OCI-LY1 (cell line): ENCODE results near the gene SLC5A3.

Source experiments
- EZH2 ChIP-seq: fragments of 200-600 bp; sonication (generic), shearing (Covaris generic); IDR thresholded peaks from 2 replicates; pipeline ENCODE4 v1.8.0; 2017; ENCODE audit warnings: borderline replicate concordance, mixed run types, mild to moderate bottlenecking, antibody characterized with exemption, low read length, moderate library complexity, mixed read lengths
- TF ChIP-seq, protein P1 (sequence below): fragments of 200-600 bp; sonication (generic), shearing (Covaris generic); IDR thresholded peaks from 2 replicates; pipeline ENCODE4 v1.5.1; 2017; ENCODE audit warnings: mild to moderate bottlenecking, antibody characterized with exemption, low read length, moderate library complexity, mixed read lengths

DNA sequence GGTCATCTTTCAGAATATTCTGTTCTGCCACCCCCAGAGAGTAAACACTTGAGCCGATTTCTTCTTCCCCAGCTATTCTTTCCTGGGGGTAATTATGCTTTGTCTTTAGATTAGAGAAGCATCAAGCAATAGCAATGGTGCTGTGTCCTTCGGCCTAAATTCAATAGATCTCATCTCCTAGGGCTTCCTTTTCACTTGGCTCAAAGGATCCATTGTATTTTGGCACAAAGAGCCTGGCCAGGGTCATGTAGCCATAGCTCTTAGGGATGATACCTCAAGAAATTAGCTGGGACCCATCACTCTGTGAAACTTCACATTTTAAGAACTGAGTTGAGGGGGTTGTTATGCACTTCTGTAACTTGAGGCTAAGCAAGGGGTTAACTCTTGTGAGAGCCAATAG, 27.0 kb downstream of the SLC5A3 start:
- TF ChIP-seq, protein P1, sequence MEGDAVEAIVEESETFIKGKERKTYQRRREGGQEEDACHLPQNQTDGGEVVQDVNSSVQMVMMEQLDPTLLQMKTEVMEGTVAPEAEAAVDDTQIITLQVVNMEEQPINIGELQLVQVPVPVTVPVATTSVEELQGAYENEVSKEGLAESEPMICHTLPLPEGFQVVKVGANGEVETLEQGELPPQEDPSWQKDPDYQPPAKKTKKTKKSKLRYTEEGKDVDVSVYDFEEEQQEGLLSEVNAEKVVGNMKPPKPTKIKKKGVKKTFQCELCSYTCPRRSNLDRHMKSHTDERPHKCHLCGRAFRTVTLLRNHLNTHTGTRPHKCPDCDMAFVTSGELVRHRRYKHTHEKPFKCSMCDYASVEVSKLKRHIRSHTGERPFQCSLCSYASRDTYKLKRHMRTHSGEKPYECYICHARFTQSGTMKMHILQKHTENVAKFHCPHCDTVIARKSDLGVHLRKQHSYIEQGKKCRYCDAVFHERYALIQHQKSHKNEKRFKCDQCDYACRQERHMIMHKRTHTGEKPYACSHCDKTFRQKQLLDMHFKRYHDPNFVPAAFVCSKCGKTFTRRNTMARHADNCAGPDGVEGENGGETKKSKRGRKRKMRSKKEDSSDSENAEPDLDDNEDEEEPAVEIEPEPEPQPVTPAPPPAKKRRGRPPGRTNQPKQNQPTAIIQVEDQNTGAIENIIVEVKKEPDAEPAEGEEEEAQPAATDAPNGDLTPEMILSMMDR: no peak
- no peak for TF ChIP-seq EZH2
